K562 (cell line): Measurements from ENCODE around the gene ARID3B. TPM values are rescaled to one million over a fixed set of nuclear protein-coding genes. Genes with fewer than 3 reads are reported as not detected.

Experiments
- ATAC-seq: fragments of 200-7000 bp; cut with Tn5 transposase; 3 replicates; pipeline ENCODE4 v1.9.1; 2020; ENCODE audit warnings: moderate library complexity
- BruUV-seq: library from RNA; stranded (reverse); fragments of 400-500 nt; replicated peaks from 2 replicates; lab custom pipeline; 2021; lab: Mats Ljungman, UMichigan
- CTCF ChIA-PET: fragments of 300-600 bp; formaldehyde crosslinking; extraction: SDS; loops from one replicate; lab custom pipeline; 2021; ENCODE audit warnings: low intra/inter-chr PET ratio; lab: Yijun Ruan, JAX
- POLR2A ChIA-PET: fragments of 300-600, 350-650 bp; sonication (Branson Sonifier 250); formaldehyde crosslinking; extraction: SDS; loops from one replicate; lab custom pipeline; 2021; ENCODE audit warnings: antibody characterized with exemption, inconsistent platforms; lab: Yijun Ruan, JAX
- DNase-seq, 4 experiments: peaks; one replicate each; pipeline versions ENCODE4 v3.0.0 to v3.0.0-alpha.2; 2011 to 2018; ENCODE audit warnings: low spot score in 3 of 4, mixed read lengths in 3 of 4; ENCODE audit errors: extremely low read depth in 1 of 4
- FAIRE-seq: peaks from 2 replicates; lab custom pipeline; 2011; peaks lifted over from hg19 to GRCh38; lab: Jason Lieb, UNC
- H2AFZ ChIP-seq: 2 replicates; pipeline ENCODE4 v1.6.0; 2011; ENCODE audit warnings: low read depth, low read length, control low read depth, inconsistent platforms
- H3K27ac ChIP-seq: fragments of 200-600 bp; 3 replicates; pipeline ENCODE4 v1.8.0; 2011; ENCODE audit warnings: low read depth, mild to moderate bottlenecking, control low read depth, inconsistent platforms, low read length, moderate library complexity, mixed read lengths; ENCODE audit errors: extremely low read depth
- H3K27me3 ChIP-seq, 2 experiments: fragments of 300-600 bp in 1 of 2; 2 replicates in 1 of 2; 3 replicates in 1 of 2; pipeline versions ENCODE4 v1.6.0 to v1.8.0; 2011; ENCODE audit warnings: inconsistent platforms in 2 of 2, low read length in 2 of 2, mild to moderate bottlenecking in 1 of 2, mixed read lengths in 1 of 2, moderate library complexity in 1 of 2; ENCODE audit not compliant: control insufficient read depth in 2 of 2, insufficient read depth in 2 of 2
- H3K36me3 ChIP-seq: fragments of 300-600 bp; 3 replicates; pipeline ENCODE4 v1.8.0; 2011; ENCODE audit warnings: mild to moderate bottlenecking, low read length, inconsistent platforms; ENCODE audit not compliant: control insufficient read depth, insufficient read depth
- H3K4me1 ChIP-seq, 2 experiments: fragments of 200-600 bp in 1 of 2; replicated peaks in 1 of 2; 2 replicates in 1 of 2; 3 replicates in 1 of 2; pipeline versions ENCODE4 v1.5.1 to v1.8.0; 2011; ENCODE audit warnings: inconsistent platforms in 2 of 2, low read length in 2 of 2, mild to moderate bottlenecking in 1 of 2, mixed read lengths in 1 of 2, moderate library complexity in 1 of 2; ENCODE audit not compliant: control insufficient read depth in 2 of 2, insufficient read depth in 2 of 2
- H3K4me2 ChIP-seq: 2 replicates; pipeline ENCODE4 v1.6.1; 2011; ENCODE audit warnings: low read length, control low read depth, inconsistent platforms, mixed read lengths; ENCODE audit not compliant: insufficient read depth
- H3K4me3 ChIP-seq: fragments of 200-600 bp; sonication (generic), shearing (Covaris generic); 2 replicates; pipeline ENCODE4 v1.5.1; 2016; ENCODE audit warnings: control low read depth, inconsistent platforms
- H3K79me2 ChIP-seq: fragments of 200-600 bp; 3 replicates; pipeline ENCODE4 v1.8.0; 2011; ENCODE audit warnings: low read length, inconsistent platforms; ENCODE audit not compliant: control insufficient read depth, insufficient read depth
- H3K9ac ChIP-seq, 2 experiments: 2 replicates each; pipeline versions ENCODE4 v1.6.0 to v1.6.1; 2011; ENCODE audit warnings: low read depth in 2 of 2, low read length in 2 of 2, control low read depth in 1 of 2, inconsistent platforms in 1 of 2, mild to moderate bottlenecking in 1 of 2, mixed read lengths in 1 of 2; ENCODE audit not compliant: insufficient read depth in 1 of 2
- H3K9me1 ChIP-seq: one replicate; pipeline ENCODE4 v1.6.0; 2011; ENCODE audit warnings: inconsistent platforms, mild to moderate bottlenecking, low read length, moderate library complexity; ENCODE audit not compliant: control insufficient read depth, insufficient read depth
- H3K9me3 ChIP-seq: replicated peaks from 2 replicates; pipeline ENCODE4 v1.5.1; 2011; ENCODE audit warnings: low read depth, low read length, inconsistent platforms; ENCODE audit not compliant: control insufficient read depth, insufficient read depth
- H4K20me1 ChIP-seq: replicated peaks from 2 replicates; pipeline ENCODE4 v1.6.1; 2011; ENCODE audit warnings: low read length, inconsistent platforms, mixed read lengths; ENCODE audit not compliant: control insufficient read depth, insufficient read depth
- NFRKB ChIP-seq: fragments of 450-650 bp; IDR thresholded peaks from 2 replicates; pipeline ENCODE4 v1.6.1; 2016; ENCODE audit warnings: low read depth
- WGBS: fragments of 100-300 bp; shearing (Covaris generic); methylation state at CpG from one replicate; pipeline ENCODE4 v1.1.6; 2016; ENCODE audit warnings: low coverage, mixed read lengths; ENCODE audit not compliant: insufficient coverage; ENCODE audit errors: missing lambda C conversion rate; 5-methylcytosine and 5-hydroxymethylcytosine counted together
- in situ Hi-C: fragments of 300-500 bp; cut with MboI; formaldehyde crosslinking; loops from 4 replicates; pipeline ENCODE4 v1.15.0; 2018; ENCODE audit warnings: inconsistent platforms, mixed read lengths
- intact Hi-C: fragments of 100-400 bp; cut with micrococcal nuclease; formaldehyde crosslinking; loops from 2 replicates; pipeline ENCODE4 v1.14.2; 2022
- polyA plus RNA-seq, 8 experiments: library from polyadenylated mRNA; depleted of rRNA in 4 of 8; stranded (reverse) in 5 of 8; unstranded in 3 of 8; fragments of >200 nt; fragmentation: Nextera tagmentation in 2 of 8; fragmentation: Illumina TruSeq in 1 of 8; extraction: Ambion mirVana in 2 of 8; extraction: Trizol in 1 of 8; gene quantifications; 2 replicates each; pipeline versions ENCODE4 v1.2.1 to v1.2.3, GENCODE V29; 2011 to 2014; ENCODE audit warnings: inconsistent platforms in 1 of 8, missing spikeins in 1 of 8
- total RNA-seq, 7 experiments: library from RNA; depleted of rRNA in 6 of 7; stranded (reverse); fragments of >200 nt in 6 of 7; fragmentation: Illumina TruSeq in 2 of 7; extraction: Trizol in 2 of 7; gene quantifications; 2 replicates each; pipeline versions ENCODE4 v1.2.1 to v1.2.3, GENCODE V29; 2011 to 2021; ENCODE audit warnings: low replicate concordance in 1 of 7
- TF ChIP-seq, protein P1 (sequence below): sonication (generic); formaldehyde crosslinking; IDR thresholded peaks from 2 replicates; pipeline ENCODE4 v1.8.0; 2022; ENCODE audit warnings: mild to moderate bottlenecking, missing genetic modification reagents

The ARID3B gene
- total and polyA plus RNA-seq, 9 of the 15 experiments (the other 6 are each of a cell fraction or from before 2014, with no cell fraction given), result 0.32 to 15.1 (median 7.1) TPM

DNA sequence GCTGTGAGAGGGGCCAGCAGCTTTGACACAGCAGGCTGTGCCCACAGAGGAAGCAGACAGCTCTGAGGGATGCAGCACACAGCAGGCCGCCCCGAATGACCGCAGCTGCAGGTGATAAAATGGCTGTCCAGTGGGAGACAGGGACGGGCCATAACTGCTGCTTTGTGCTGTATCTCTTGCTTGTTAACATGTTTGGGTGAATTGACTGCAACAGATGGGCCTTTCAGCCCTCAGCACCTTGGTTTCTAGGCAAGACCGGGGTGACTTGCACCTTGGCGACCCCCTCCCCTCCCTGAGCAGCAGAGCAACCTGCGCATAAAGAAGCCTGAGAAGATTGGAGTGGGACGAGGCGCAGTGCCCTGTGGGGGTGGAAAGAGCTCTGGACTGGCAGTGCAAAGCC lies 38.0 kb downstream of the ARID3B start:
- ChIA-PET POLR2A (interaction anchor here (1.0 to 2.2 kb wide), 3 partner anchors 10 to 38 kb away, joined by 3 to 7 read pairs (median 4); partner anchors contain the start of gene ARID3B), CTCF (no interaction called here)
- no peak for TF ChIP-seq NFRKB
- TF ChIP-seq, protein P1, sequence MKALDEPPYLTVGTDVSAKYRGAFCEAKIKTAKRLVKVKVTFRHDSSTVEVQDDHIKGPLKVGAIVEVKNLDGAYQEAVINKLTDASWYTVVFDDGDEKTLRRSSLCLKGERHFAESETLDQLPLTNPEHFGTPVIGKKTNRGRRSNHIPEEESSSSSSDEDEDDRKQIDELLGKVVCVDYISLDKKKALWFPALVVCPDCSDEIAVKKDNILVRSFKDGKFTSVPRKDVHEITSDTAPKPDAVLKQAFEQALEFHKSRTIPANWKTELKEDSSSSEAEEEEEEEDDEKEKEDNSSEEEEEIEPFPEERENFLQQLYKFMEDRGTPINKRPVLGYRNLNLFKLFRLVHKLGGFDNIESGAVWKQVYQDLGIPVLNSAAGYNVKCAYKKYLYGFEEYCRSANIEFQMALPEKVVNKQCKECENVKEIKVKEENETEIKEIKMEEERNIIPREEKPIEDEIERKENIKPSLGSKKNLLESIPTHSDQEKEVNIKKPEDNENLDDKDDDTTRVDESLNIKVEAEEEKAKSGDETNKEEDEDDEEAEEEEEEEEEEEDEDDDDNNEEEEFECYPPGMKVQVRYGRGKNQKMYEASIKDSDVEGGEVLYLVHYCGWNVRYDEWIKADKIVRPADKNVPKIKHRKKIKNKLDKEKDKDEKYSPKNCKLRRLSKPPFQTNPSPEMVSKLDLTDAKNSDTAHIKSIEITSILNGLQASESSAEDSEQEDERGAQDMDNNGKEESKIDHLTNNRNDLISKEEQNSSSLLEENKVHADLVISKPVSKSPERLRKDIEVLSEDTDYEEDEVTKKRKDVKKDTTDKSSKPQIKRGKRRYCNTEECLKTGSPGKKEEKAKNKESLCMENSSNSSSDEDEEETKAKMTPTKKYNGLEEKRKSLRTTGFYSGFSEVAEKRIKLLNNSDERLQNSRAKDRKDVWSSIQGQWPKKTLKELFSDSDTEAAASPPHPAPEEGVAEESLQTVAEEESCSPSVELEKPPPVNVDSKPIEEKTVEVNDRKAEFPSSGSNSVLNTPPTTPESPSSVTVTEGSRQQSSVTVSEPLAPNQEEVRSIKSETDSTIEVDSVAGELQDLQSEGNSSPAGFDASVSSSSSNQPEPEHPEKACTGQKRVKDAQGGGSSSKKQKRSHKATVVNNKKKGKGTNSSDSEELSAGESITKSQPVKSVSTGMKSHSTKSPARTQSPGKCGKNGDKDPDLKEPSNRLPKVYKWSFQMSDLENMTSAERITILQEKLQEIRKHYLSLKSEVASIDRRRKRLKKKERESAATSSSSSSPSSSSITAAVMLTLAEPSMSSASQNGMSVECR, result 0 out of 2 replicates have a peak, but pooled peaks have one; percentile 20
- H4K20me1 ChIP-seq, result peaks cover 10% of the 10 kb centered on the region; the same call in 1 of the 2 replicates
- peaks cover 9% of the 10 kb centered on the region for H3K9me1 ChIP-seq
- FAIRE-seq (no peak), ATAC-seq (no peak), DNase-seq (no peak)
- no peaks in the 10 kb centered on the region for H3K79me2 ChIP-seq
- H2AFZ ChIP-seq, result no peak overlapping the region
- H3K4me2 ChIP-seq, result no peak overlapping the region
- no peak overlapping the region for H3K4me3 ChIP-seq
- no peaks in the 10 kb centered on the region for H3K9me3 ChIP-seq
- 0 out of 3 replicates have a peak, but pooled peaks cover 6% of the 10 kb centered on the region for H3K36me3 ChIP-seq
- H3K4me1 ChIP-seq, result peaks cover 11 to 13% of the 10 kb centered on the region in 2 experiments; a peak in 3 of 5 replicates
- no peaks in the 10 kb centered on the region for H3K27me3 ChIP-seq
- in situ Hi-C loops, result no loop called here
- H3K9ac ChIP-seq, result no peak overlapping the region
- intact Hi-C loops, result no loop called here
- WGBS, result 84% methylated on average over 9 of the region's 9 CpGs
- no peak overlapping the region for H3K27ac ChIP-seq
- no TSS peak for BruUV-seq
